Kidney (tissue), 14 donors: ENCODE measurements around the gene DCXR. TPM values are rescaled to one million over a fixed set of nuclear protein-coding genes. Genes with fewer than 3 reads are reported as not detected.

ENCODE experiments used
- DNase-seq, 5 donors: peaks; one replicate each; pipeline ENCODE4 v3.0.0-alpha.2; 2013 to 2020
- FAIRE-seq: peaks from 2 replicates; lab custom pipeline; 2012; peaks lifted over from hg19 to GRCh38; lab: Jason Lieb, UNC
- H3K27ac ChIP-seq, 2 donors: one replicate each; pipeline ENCODE4 v1.7.0; 2013; ENCODE audit warnings: low read depth in 2 of 2, low read length in 2 of 2, inconsistent platforms in 1 of 2
- H3K27me3 ChIP-seq: one replicate; pipeline ENCODE4 v1.7.1; 2013; ENCODE audit warnings: low read length, inconsistent platforms; ENCODE audit not compliant: control insufficient read depth, insufficient read depth
- H3K36me3 ChIP-seq, 3 donors: one replicate each; pipeline versions ENCODE4 v1.7.0 to v1.7.1; 2013; ENCODE audit warnings: low read length in 3 of 3, control low read depth in 1 of 3, inconsistent platforms in 1 of 3; ENCODE audit not compliant: insufficient read depth in 3 of 3, control insufficient read depth in 2 of 3
- H3K4me1 ChIP-seq, 3 donors: one replicate each; pipeline versions ENCODE4 v1.7.0 to v1.7.1; 2013; ENCODE audit warnings: low read length in 3 of 3, inconsistent platforms in 1 of 3, low read depth in 1 of 3; ENCODE audit not compliant: control insufficient read depth in 2 of 3, insufficient read depth in 2 of 3
- H3K4me3 ChIP-seq, 3 donors: one replicate each; pipeline versions ENCODE4 v1.7.0 to v1.8.1; 2013; ENCODE audit warnings: low read length in 3 of 3, control low read depth in 1 of 3, inconsistent platforms in 1 of 3
- H3K9ac ChIP-seq, 3 donors: one replicate each; pipeline versions ENCODE4 v1.7.0 to v1.7.1; 2013; ENCODE audit warnings: low read length in 3 of 3, control low read depth in 1 of 3, inconsistent platforms in 1 of 3
- H3K9me3 ChIP-seq, 3 donors: one replicate each; pipeline versions ENCODE4 v1.7.0 to v1.7.1; 2013; ENCODE audit warnings: low read length in 3 of 3, control low read depth in 1 of 3, inconsistent platforms in 1 of 3; ENCODE audit not compliant: control insufficient read depth in 2 of 3, insufficient read depth in 1 of 3
- intact Hi-C: fragments of 100-400 bp; cut with DNase I; formaldehyde crosslinking; loops from one replicate; pipeline ENCODE4 v1.11.1; 2022
- polyA plus RNA-seq: library from polyadenylated mRNA; stranded (reverse); fragments of 350-450 nt; fragmentation: Illumina TruSeq; extraction: RNeasy Lipid Tissue Mini Kit (QIAGEN cat#74804); gene quantifications from one replicate; pipeline ENCODE4 v1.2.3, GENCODE V29; 2014; ENCODE audit warnings: low read depth, low replicate concordance; ENCODE audit not compliant: insufficient read depth
- total RNA-seq: library from RNA; stranded (reverse); fragmentation: NEBNext Ultra II Directional; extraction: Animal tissue kit (Norgen Biotek cat#: 25700); gene quantifications from one replicate; pipeline ENCODE4 v1.2.1, GENCODE V29; 2021
- TF ChIP-seq, protein P1 (sequence below): IDR thresholded peaks from 3 replicates; pipeline ENCODE4 v1.5.1; 2012; ENCODE audit warnings: mild to moderate bottlenecking, moderate library complexity, borderline replicate concordance; ENCODE audit not compliant: insufficient read depth; ENCODE audit errors: extremely low read depth
- donor health status: control.
- donor health status: control.
- donor health status: control.
- donor health status: control.
- donor health status: control.
- donor health status: DM: yes; HTN: yes; CAD: no.
- donor health status: Normal renal cell carcinoma (clear cell type).

The DCXR gene
- total and polyA plus RNA-seq, 2 donors from 2014 or later: 102 to 551 TPM

DNA sequence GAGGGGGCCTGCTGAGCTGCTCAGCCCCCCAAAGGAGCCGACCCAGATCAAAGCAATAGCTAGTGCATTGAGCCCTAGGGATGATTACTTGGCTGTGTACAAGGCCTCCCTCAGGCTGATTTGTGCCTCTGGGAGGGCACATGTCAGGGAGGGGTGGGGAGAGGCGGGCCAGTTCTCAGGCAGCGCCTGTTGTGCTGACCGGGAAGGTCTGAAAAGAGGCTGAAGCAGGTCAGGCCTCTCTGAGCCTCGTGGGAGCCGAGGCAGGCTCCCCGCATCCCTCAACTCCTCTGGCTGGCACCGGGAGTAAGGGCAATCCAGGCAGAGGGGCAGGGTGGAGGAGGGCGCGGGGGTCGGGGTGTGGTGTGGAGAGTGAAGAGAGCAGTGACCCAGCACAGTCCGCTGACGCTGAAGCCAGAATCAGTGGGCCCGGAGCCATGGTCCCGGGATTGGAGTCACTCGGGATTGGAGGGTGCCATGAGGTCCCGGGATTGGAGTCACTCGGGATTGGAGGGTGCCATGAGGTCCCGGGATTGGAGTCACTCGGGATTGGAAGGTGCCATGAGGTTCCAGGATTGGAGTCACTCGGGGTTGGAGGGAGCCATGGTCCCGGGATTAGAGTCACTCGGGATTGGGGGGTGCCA is 3.0 kb downstream of the DCXR start:
- H3K36me3 ChIP-seq: peaks cover 0 to 7% (median 0%) of the 10 kb centered on the region in 3 donors
- no peak for FAIRE-seq
- H3K27me3 ChIP-seq: no peaks in the 10 kb centered on the region
- no peak overlapping the region for H3K27ac ChIP-seq
- H3K9me3 ChIP-seq: no peaks in the 10 kb centered on the region
- peaks cover 3 to 27% (median 5%) of the 10 kb centered on the region in 3 donors for H3K4me1 ChIP-seq
- H3K4me3 ChIP-seq: no peak overlapping the region
- DNase-seq: no peak
- intact Hi-C loops: loop anchor here (10.0 kb wide), 1 partner anchor 120 kb away; no protein-coding TSS in a partner anchor
- H3K9ac ChIP-seq: no peak overlapping the region
- TF ChIP-seq, protein P1, sequence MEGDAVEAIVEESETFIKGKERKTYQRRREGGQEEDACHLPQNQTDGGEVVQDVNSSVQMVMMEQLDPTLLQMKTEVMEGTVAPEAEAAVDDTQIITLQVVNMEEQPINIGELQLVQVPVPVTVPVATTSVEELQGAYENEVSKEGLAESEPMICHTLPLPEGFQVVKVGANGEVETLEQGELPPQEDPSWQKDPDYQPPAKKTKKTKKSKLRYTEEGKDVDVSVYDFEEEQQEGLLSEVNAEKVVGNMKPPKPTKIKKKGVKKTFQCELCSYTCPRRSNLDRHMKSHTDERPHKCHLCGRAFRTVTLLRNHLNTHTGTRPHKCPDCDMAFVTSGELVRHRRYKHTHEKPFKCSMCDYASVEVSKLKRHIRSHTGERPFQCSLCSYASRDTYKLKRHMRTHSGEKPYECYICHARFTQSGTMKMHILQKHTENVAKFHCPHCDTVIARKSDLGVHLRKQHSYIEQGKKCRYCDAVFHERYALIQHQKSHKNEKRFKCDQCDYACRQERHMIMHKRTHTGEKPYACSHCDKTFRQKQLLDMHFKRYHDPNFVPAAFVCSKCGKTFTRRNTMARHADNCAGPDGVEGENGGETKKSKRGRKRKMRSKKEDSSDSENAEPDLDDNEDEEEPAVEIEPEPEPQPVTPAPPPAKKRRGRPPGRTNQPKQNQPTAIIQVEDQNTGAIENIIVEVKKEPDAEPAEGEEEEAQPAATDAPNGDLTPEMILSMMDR: no peak

DNA sequence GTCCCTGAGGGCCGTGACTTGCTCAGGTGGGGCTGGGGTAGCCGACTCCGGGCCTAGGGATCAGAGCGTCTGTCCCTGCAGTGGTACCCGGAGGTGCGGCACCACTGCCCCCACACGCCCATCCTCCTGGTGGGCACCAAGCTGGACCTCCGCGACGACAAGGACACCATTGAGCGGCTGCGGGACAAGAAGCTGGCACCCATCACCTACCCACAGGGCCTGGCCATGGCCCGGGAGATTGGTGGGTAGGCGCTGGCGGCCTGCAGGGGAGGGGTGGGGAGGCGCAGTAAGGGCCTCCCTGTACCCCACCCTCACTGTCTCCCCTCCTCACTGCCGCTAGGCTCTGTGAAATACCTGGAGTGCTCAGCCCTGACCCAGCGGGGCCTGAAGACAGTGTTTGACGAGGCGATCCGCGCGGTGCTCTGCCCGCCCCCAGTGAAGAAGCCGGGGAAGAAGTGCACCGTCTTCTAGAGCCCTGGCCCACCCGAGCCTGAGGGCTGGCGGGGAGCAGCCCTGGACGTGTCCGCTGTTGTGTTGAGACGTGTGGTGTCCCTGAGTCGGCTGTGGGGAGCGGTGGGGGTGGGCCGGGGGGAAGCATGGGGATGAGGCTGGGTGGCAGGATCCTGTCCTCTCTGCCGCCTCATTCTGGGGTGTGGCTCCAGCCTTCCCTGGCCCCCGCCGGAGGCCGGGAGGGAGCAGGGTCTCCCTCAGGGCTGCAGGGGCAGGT is 4.0 kb downstream of the DCXR start:
- DNase-seq (no peak), FAIRE-seq (no peak)
- Histone ChIP-seq H3K9ac (no peak overlapping the region), H3K9me3 (no peaks in the 10 kb centered on the region), H3K27me3 (no peaks in the 10 kb centered on the region), H3K4me1 (peaks cover 3 to 27% (median 5%) of the 10 kb centered on the region in 3 donors), H3K4me3 (no peak overlapping the region), H3K36me3 (peaks cover 0 to 7% (median 0%) of the 10 kb centered on the region in 3 donors), H3K27ac (no peak overlapping the region)
- TF ChIP-seq, protein P1: no peak
- intact Hi-C loops: loop anchor here (10.0 kb wide), 1 partner anchor 121 kb away; no protein-coding TSS in a partner anchor

DNA sequence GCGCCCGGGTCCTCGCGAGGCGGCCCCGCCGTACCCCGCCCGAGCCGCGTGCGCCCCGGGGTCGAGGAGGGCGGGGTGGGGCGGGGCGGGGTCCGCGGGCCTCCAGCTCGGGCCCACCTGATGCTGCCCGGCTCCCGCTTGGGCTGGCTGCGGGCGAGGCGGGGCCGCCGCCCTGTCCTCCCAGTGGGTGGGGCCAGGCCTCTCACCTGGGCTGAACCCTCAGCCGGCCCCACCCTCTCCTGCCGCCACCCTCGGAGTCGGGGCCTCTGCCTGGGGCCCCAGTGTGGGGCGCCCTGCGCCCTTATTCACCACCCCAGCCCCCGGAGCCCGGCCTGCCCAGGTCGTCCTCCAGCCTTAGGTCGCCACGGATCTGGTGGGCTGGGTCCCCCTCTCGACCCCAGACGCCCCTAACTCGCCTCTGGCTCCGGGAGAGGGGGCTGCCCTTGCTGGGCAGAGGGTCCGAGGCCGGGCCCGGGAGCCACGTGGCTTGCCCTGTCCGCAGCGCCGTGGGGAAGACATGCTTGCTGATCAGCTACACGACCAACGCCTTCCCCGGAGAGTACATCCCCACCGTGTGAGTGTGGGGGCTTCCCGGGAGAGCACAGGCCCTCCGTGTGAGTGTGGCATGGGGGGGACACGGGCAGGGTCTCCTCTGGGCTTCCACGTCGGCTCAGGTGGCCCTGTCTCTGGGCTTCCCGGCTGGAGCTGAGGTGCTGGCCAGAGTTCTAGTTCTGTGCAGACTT is 5.4 kb downstream of the DCXR start:
- H3K36me3 ChIP-seq: peaks cover 0 to 7% (median 0%) of the 10 kb centered on the region in 3 donors
- H3K9ac ChIP-seq: peak overlapping the region in 1 of 3 donors; percentile 12
- no peaks in the 10 kb centered on the region for H3K27me3 ChIP-seq
- H3K4me3 ChIP-seq: no peak overlapping the region
- peaks cover 0 to 24% (median 0%) of the 10 kb centered on the region in 3 donors for H3K4me1 ChIP-seq
- DNase-seq: peak in 2 of 5 donors; percentile 54 to 81
- H3K9me3 ChIP-seq: no peaks in the 10 kb centered on the region
- FAIRE-seq: no peak
- intact Hi-C loops: loop anchor here (10.0 kb wide), 1 partner anchor 123 kb away; no protein-coding TSS in a partner anchor
- TF ChIP-seq, protein P1: no peak
- H3K27ac ChIP-seq: no peak overlapping the region
